HepG2 (cell line): ENCODE results near the gene PDGFB. TPM values are rescaled to one million over a fixed set of nuclear protein-coding genes. Genes with fewer than 3 reads are reported as not detected.

ENCODE experiments used
- ATAC-seq: fragments of 200-7000 bp; cut with Tn5 transposase; 3 replicates; pipeline ENCODE4 v1.9.1; 2020; ENCODE audit warnings: mild to moderate bottlenecking, moderate library complexity
- BruUV-seq: library from RNA; stranded (reverse); fragments of 400-500 nt; replicated peaks from 2 replicates; lab custom pipeline; 2021; lab: Mats Ljungman, UMichigan
- CTCF ChIA-PET: fragments of 300-600 bp; formaldehyde crosslinking; extraction: SDS; loops from one replicate; lab custom pipeline; 2021; ENCODE audit warnings: low total read pairs, inconsistent platforms, low intra/inter-chr PET ratio; lab: Yijun Ruan, JAX
- POLR2A ChIA-PET: fragments of 350-600 bp; sonication (Branson Sonifier 250); formaldehyde crosslinking; loops from one replicate; lab custom pipeline; 2020; ENCODE audit warnings: antibody characterized with exemption, inconsistent platforms; lab: Yijun Ruan, JAX
- DNase-seq: peaks from one replicate; pipeline ENCODE4 v3.0.0-alpha.2; 2015; ENCODE audit warnings: low spot score
- FAIRE-seq: peaks from 3 replicates; lab custom pipeline; 2011; peaks lifted over from hg19 to GRCh38; lab: Jason Lieb, UNC
- H2AFZ ChIP-seq: one replicate; pipeline ENCODE4 v1.6.1; 2011; ENCODE audit warnings: low read length, inconsistent platforms
- H3K27ac ChIP-seq: fragments of 300-600 bp; 3 replicates; pipeline ENCODE4 v1.8.0; 2011; ENCODE audit warnings: mixed run types, mild to moderate bottlenecking, mixed read lengths, low read length, inconsistent platforms; ENCODE audit not compliant: insufficient read depth; ENCODE audit errors: extremely low read length
- H3K27me3 ChIP-seq, 2 experiments: fragments of 200-600 bp in 1 of 2; 2 replicates in 1 of 2; 3 replicates in 1 of 2; pipeline versions ENCODE4 v1.6.0 to v1.8.0; 2011; ENCODE audit warnings: low read length in 2 of 2, mild to moderate bottlenecking in 2 of 2, moderate library complexity in 2 of 2, inconsistent platforms in 1 of 2; ENCODE audit not compliant: insufficient read depth in 2 of 2, control insufficient read depth in 1 of 2
- H3K36me3 ChIP-seq, 2 experiments: fragments of 200-600 bp in 1 of 2; replicated peaks in 1 of 2; 2 replicates in 1 of 2; 3 replicates in 1 of 2; pipeline versions ENCODE4 v1.5.1 to v1.8.0; 2011; ENCODE audit warnings: low read length in 2 of 2, inconsistent platforms in 1 of 2; ENCODE audit not compliant: insufficient read depth in 2 of 2, control insufficient read depth in 1 of 2
- H3K4me1 ChIP-seq: 2 replicates; pipeline ENCODE4 v1.5.1; 2012; ENCODE audit warnings: low read length, inconsistent platforms; ENCODE audit not compliant: insufficient read depth
- H3K4me2 ChIP-seq: 2 replicates; pipeline ENCODE4 v1.6.0; 2011; ENCODE audit warnings: low read depth, low read length, inconsistent platforms
- H3K4me3 ChIP-seq, 3 experiments: fragments of 200-600 bp in 1 of 3; sonication (generic), shearing (Covaris generic) in 1 of 3; replicated peaks in 1 of 3; 2 replicates each; pipeline ENCODE4 v1.5.1; 2011 to 2016; ENCODE audit warnings: low read length in 3 of 3, inconsistent platforms in 2 of 3, low read depth in 2 of 3, mild to moderate bottlenecking in 2 of 3, control low read depth in 1 of 3, mixed read lengths in 1 of 3; ENCODE audit not compliant: insufficient read depth in 1 of 3
- H3K79me2 ChIP-seq: one replicate; pipeline ENCODE4 v1.6.1; 2011; ENCODE audit warnings: low read length, inconsistent platforms; ENCODE audit not compliant: insufficient read depth
- H3K9ac ChIP-seq: 2 replicates; pipeline ENCODE4 v1.6.0; 2011; ENCODE audit warnings: mild to moderate bottlenecking, low read depth, low read length, inconsistent platforms; ENCODE audit not compliant: insufficient read depth
- H3K9me3 ChIP-seq: 2 replicates; pipeline ENCODE4 v1.5.1; 2012; ENCODE audit warnings: mild to moderate bottlenecking, low read length
- H4K20me1 ChIP-seq: 2 replicates; pipeline ENCODE4 v1.6.0; 2011; ENCODE audit warnings: inconsistent platforms, mild to moderate bottlenecking, low read length, moderate library complexity; ENCODE audit not compliant: insufficient read depth
- DMAP1 ChIP-seq: IDR thresholded peaks from 2 replicates; pipeline ENCODE4 v1.6.1; 2016
- KDM2A ChIP-seq: sonication (generic); formaldehyde crosslinking; IDR thresholded peaks from 2 replicates; pipeline ENCODE4 v1.4.0; 2020; ENCODE audit warnings: low read depth, missing genetic modification reagents, borderline replicate concordance
- LCORL ChIP-seq, 2 experiments: fragments of 450-650 bp in 1 of 2; sonication (generic) in 1 of 2; formaldehyde crosslinking in 1 of 2; IDR thresholded peaks; 2 replicates each; pipeline versions ENCODE4 v1.5.0 to v1.6.1; 2017 to 2020; ENCODE audit warnings: antibody characterized with exemption in 1 of 2, missing genetic modification reagents in 1 of 2
- MXI1 ChIP-seq: IDR thresholded peaks from 3 replicates; pipeline ENCODE4 v1.6.1; 2012; ENCODE audit warnings: low read depth, low read length, inconsistent platforms, borderline replicate concordance
- MYC ChIP-seq: sonication (generic); formaldehyde crosslinking; IDR thresholded peaks from 2 replicates; pipeline ENCODE4 v1.9.0; 2021; ENCODE audit warnings: missing genetic modification reagents, borderline replicate concordance
- POLR2A ChIP-seq, 2 experiments: IDR thresholded peaks; 2 replicates each; pipeline ENCODE4 v1.6.1; 2011; ENCODE audit warnings: low read depth in 2 of 2, low read length in 2 of 2, mild to moderate bottlenecking in 1 of 2, moderate library complexity in 1 of 2; ENCODE audit not compliant: insufficient read depth in 1 of 2
- SAP130 ChIP-seq: IDR thresholded peaks from 2 replicates; pipeline ENCODE4 v1.6.1; 2016; ENCODE audit warnings: low read depth
- SIN3A ChIP-seq: IDR thresholded peaks from 2 replicates; pipeline ENCODE4 v1.6.1; 2011; ENCODE audit warnings: low read depth, mild to moderate bottlenecking, control low read depth, low read length, borderline replicate concordance
- ZNF75D ChIP-seq: sonication (generic); formaldehyde crosslinking; IDR thresholded peaks from 2 replicates; pipeline ENCODE4 v1.8.1; 2023; ENCODE audit warnings: missing genetic modification reagents, mild to moderate bottlenecking, borderline replicate concordance
- ZSCAN12 ChIP-seq: sonication (generic); formaldehyde crosslinking; IDR thresholded peaks from 2 replicates; pipeline ENCODE4 v1.9.0; 2021; ENCODE audit warnings: mild to moderate bottlenecking, missing genetic modification reagents
- WGBS: methylation state at CpG from one replicate; pipeline ENCODE4 v1.1.6; 2017; ENCODE audit warnings: low lambda C conversion rate; 5-methylcytosine and 5-hydroxymethylcytosine counted together
- in situ Hi-C: cut with HindIII; loops from 2 replicates; pipeline ENCODE4 v1.10.0; 2017; ENCODE audit warnings: low pct_unique_long_range_greater_than_20kb; ENCODE audit not compliant: extremely low pct_ligation_motif_present
- intact Hi-C: fragments of 100-400 bp; cut with micrococcal nuclease; formaldehyde crosslinking; loops from one replicate; pipeline ENCODE4 v1.10.0; 2022; ENCODE audit not compliant: unreplicated experiment
- polyA plus RNA-seq, 8 experiments: library from polyadenylated mRNA; depleted of rRNA in 3 of 8; stranded (reverse) in 7 of 8; unstranded in 1 of 8; fragments of >200 nt; fragmentation: Illumina TruSeq in 4 of 8; extraction: Trizol in 4 of 8; gene quantifications; 2 replicates each; pipeline versions ENCODE4 v1.2.1 to v1.2.3, GENCODE V29; 2011 to 2016; ENCODE audit warnings: low read depth in 4 of 8, missing spikeins in 1 of 8, mixed read lengths in 1 of 8; ENCODE audit not compliant: insufficient read depth in 1 of 8
- total RNA-seq, 5 experiments: library from RNA; depleted of rRNA; stranded (reverse); fragments of >200 nt; fragmentation: Illumina TruSeq; extraction: Trizol; gene quantifications; 2 replicates each; pipeline ENCODE4 v1.2.3, GENCODE V29; 2016; ENCODE audit warnings: low read depth in 1 of 5
- TF ChIP-seq, protein P1 (sequence below): sonication (generic); formaldehyde crosslinking; IDR thresholded peaks from 2 replicates; pipeline ENCODE4 v1.5.1; 2020; ENCODE audit warnings: mild to moderate bottlenecking, missing genetic modification reagents, moderate library complexity
- TF ChIP-seq, protein P2 (sequence below): IDR thresholded peaks from 2 replicates; pipeline ENCODE4 v1.6.1; 2012; ENCODE audit warnings: inconsistent platforms
- TF ChIP-seq, protein P3 (sequence below): sonication (generic); formaldehyde crosslinking; IDR thresholded peaks from 2 replicates; pipeline ENCODE4 v1.8.0; 2022; ENCODE audit warnings: low read depth, missing genetic modification reagents

PDGFB gene
- total and polyA plus RNA-seq, 2 of the 13 experiments (the other 11 are each of a cell fraction or from before 2014, with no cell fraction given) = 1.4 to 10.1 TPM

- Histone ChIP-seq H3K4me1 (peaks cover 42% of the 10 kb centered on the region), H3K4me2 (peak overlapping the region; percentile 75), H3K27ac (no peak overlapping the region), H3K79me2 (peaks cover 9% of the 10 kb centered on the region), H2AFZ (no peak overlapping the region), H3K36me3 (no peaks in the 10 kb centered on the region), H3K4me3 (peak overlapping the region in 1 of 3 experiments; percentile 75; a peak in 1 of 6 replicates), H3K9me3 (no peaks in the 10 kb centered on the region), H3K9ac (0 out of 2 replicates have a peak overlapping the region, but pooled peaks have one; percentile 4), H4K20me1 (peaks cover 3% of the 10 kb centered on the region; the same call in 1 of the 2 replicates), H3K27me3 (no peaks in the 10 kb centered on the region; a peak in 1 of 5 replicates)
- ChIA-PET POLR2A (interaction anchor here (0.7 to 2.3 kb wide), 10 partner anchors 10 to 74 kb away, joined by 3 to 13 read pairs (median 4); partner anchors contain the start of gene RPL3), CTCF (no interaction called here)
- intact Hi-C loops = loop anchor here (10.0 kb wide), 1 partner anchor 71 kb away; no protein-coding TSS in a partner anchor
- in situ Hi-C loops = no loop called here
- BruUV-seq = no TSS peak
- WGBS = 66% methylated on average over 16 of the region's 22 CpGs
- DNase-seq = no peak
- FAIRE-seq = no peak
- TF ChIP-seq, protein P1, sequence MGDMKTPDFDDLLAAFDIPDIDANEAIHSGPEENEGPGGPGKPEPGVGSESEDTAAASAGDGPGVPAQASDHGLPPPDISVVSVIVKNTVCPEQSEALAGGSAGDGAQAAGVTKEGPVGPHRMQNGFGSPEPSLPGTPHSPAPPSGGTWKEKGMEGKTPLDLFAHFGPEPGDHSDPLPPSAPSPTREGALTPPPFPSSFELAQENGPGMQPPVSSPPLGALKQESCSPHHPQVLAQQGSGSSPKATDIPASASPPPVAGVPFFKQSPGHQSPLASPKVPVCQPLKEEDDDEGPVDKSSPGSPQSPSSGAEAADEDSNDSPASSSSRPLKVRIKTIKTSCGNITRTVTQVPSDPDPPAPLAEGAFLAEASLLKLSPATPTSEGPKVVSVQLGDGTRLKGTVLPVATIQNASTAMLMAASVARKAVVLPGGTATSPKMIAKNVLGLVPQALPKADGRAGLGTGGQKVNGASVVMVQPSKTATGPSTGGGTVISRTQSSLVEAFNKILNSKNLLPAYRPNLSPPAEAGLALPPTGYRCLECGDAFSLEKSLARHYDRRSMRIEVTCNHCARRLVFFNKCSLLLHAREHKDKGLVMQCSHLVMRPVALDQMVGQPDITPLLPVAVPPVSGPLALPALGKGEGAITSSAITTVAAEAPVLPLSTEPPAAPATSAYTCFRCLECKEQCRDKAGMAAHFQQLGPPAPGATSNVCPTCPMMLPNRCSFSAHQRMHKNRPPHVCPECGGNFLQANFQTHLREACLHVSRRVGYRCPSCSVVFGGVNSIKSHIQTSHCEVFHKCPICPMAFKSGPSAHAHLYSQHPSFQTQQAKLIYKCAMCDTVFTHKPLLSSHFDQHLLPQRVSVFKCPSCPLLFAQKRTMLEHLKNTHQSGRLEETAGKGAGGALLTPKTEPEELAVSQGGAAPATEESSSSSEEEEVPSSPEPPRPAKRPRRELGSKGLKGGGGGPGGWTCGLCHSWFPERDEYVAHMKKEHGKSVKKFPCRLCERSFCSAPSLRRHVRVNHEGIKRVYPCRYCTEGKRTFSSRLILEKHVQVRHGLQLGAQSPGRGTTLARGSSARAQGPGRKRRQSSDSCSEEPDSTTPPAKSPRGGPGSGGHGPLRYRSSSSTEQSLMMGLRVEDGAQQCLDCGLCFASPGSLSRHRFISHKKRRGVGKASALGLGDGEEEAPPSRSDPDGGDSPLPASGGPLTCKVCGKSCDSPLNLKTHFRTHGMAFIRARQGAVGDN (CRISPR knock-in tag) = peak; percentile 60
- no peak for TF ChIP-seq DMAP1 (CRISPR knock-in tag)
- peak; percentile 34; the same call in 1 of the 2 replicates for TF ChIP-seq KDM2A (CRISPR knock-in tag)
- 0 out of 2 replicates have a peak, but pooled peaks have one; percentile 2 for TF ChIP-seq SAP130 (CRISPR knock-in tag)
- TF ChIP-seq SIN3A = peak; percentile 19; the same call in 1 of the 2 replicates
- peak in 1 of 2 experiments; percentile 47; a peak in 1 of 4 replicates for TF ChIP-seq POLR2A (IDR thresholded peaks at IDR 0.05; ENCODE audit: insufficient read depth in 1 of 2, low read depth in 2 of 2, low read length in 2 of 2)
- TF ChIP-seq, protein P2, sequence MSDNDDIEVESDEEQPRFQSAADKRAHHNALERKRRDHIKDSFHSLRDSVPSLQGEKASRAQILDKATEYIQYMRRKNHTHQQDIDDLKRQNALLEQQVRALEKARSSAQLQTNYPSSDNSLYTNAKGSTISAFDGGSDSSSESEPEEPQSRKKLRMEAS = peak; percentile 63
- no peak for TF ChIP-seq LCORL (IDR thresholded peaks at IDR 0.05)
- 0 out of 2 replicates have a peak, but pooled peaks have one; percentile 42 for TF ChIP-seq LCORL (CRISPR knock-in tag; IDR thresholded peaks at IDR 0.05)
- no peak for TF ChIP-seq ZNF75D (CRISPR knock-in tag)
- TF ChIP-seq, protein P3, sequence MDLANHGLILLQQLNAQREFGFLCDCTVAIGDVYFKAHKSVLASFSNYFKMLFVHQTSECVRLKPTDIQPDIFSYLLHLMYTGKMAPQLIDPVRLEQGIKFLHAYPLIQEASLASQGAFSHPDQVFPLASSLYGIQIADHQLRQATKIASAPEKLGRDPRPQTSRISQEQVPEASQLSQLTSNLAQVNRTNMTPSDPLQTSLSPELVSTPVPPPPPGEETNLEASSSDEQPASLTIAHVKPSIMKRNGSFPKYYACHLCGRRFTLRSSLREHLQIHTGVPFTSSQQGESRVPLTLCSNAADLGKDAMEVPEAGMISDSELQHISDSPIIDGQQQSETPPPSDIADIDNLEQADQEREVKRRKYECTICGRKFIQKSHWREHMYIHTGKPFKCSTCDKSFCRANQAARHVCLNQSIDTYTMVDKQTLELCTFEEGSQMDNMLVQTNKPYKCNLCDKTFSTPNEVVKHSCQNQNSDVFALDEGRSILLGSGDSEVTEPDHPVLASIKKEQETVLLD = no peak
- TF ChIP-seq ZSCAN12 (CRISPR knock-in tag) = no peak
- peak; percentile 55 for TF ChIP-seq MYC (CRISPR knock-in tag)
- peak; percentile 38; the same call in 1 of the 3 replicates for TF ChIP-seq MXI1
- no peak for ATAC-seq
Observed at GRCh38 chr22:39245130-39246039, 603 bp upstream of the PDGFB start.
